ENCODE measurements around the gene HMGCS1. TPM values are rescaled to one million over a fixed set of nuclear protein-coding genes. Genes with fewer than 3 reads are reported as not detected.

Gene HMGCS1
- total and polyA plus RNA-seq, 2 of the 8 experiments (the other 6 are each of a cell fraction or from before 2014, with no cell fraction given): 63.6 to 236 TPM

DNA sequence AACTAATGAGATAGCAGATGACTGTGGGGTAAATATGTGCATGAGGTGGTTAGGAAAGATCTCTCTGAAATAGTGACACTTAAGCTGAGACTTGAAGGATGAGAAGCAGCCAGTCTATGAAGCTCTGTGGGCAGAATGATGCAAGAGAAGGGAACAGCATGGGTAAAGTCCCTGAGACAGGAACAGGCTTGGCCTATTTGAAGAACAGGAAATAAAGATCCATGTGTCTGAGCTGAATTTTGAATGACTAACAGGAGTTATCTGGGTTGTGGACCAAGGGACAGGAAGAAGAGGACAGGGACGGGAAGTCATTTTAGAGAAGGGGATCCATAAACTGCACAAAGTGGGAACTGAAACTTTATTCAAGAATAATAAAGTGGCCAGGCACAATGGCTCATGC is 25.6 kb upstream of the HMGCS1 start:
- H3K4me1 ChIP-seq (replicated peaks in 1 of 4; ENCODE audit: control insufficient read depth in 3 of 4, insufficient read depth in 4 of 4, low read length in 3 of 4): no peaks in the 10 kb centered on the region
- CTCF ChIA-PET (ENCODE audit: partially characterized antibody): interaction anchor here (1.3 to 2.0 kb wide), 5 partner anchors 20 to 183 kb away, joined by 3 to 5 read pairs (median 4); no protein-coding TSS in a partner anchor
- DNase-seq (ENCODE audit: low read depth in 1 of 2, low spot score in 2 of 2) (no peak), FAIRE-seq (no peak)
- no peak overlapping the region for H3K23ac ChIP-seq (ENCODE audit: insufficient read length)
- H4K91ac ChIP-seq (replicated peaks; ENCODE audit: insufficient read length, low read length): no peak overlapping the region
- no peak overlapping the region for H3K18ac ChIP-seq (ENCODE audit: extremely low read depth, low read length)
- H3K9ac ChIP-seq (replicated peaks in 1 of 4; ENCODE audit: extremely low read depth in 1 of 4, low read depth in 3 of 4, low read length in 3 of 4): no peak overlapping the region
- no peaks in the 10 kb centered on the region for H3K36me3 ChIP-seq (ENCODE audit: control insufficient read depth in 2 of 4, insufficient read depth in 4 of 4, low read length in 3 of 4)
- H4K8ac ChIP-seq (ENCODE audit: extremely low read depth, insufficient read depth, low read length): no peak overlapping the region
- H2BK12ac ChIP-seq (ENCODE audit: low read depth, low read length): no peak overlapping the region
- H2AFZ ChIP-seq (ENCODE audit: low read length): no peak overlapping the region
- 81% methylated on average over 1 of the region's 1 CpG; no CpG with 5 or more reads in 1 of the 2 experiments for WGBS, 2 experiments (ENCODE audit: extremely low coverage in 1 of 2, insufficient coverage in 1 of 2, insufficient read length in 1 of 2, insufficient replicate concordance in 2 of 2, low coverage in 1 of 2, low lambda C conversion rate in 2 of 2, missing lambda C conversion rate in 1 of 2)
- no peaks in the 10 kb centered on the region for H3K23me2 ChIP-seq (ENCODE audit: low read depth, low read length)
- no peak overlapping the region for H2BK5ac ChIP-seq (ENCODE audit: low read depth, low read length)
- H2AK5ac ChIP-seq (ENCODE audit: low read depth, low read length): no peak overlapping the region
- no peak overlapping the region for H3K56ac ChIP-seq (replicated peaks; ENCODE audit: insufficient read length, low read depth, low read length)
- no peak overlapping the region for H2BK20ac ChIP-seq (ENCODE audit: low read length)
- H2BK120ac ChIP-seq (replicated peaks; ENCODE audit: low read depth, low read length): no peak overlapping the region
- no peaks in the 10 kb centered on the region for H3K27me3 ChIP-seq (replicated peaks in 1 of 4; ENCODE audit: control insufficient read depth in 3 of 4, extremely low read depth in 1 of 4, insufficient read depth in 3 of 4, low read length in 3 of 4)
- H3K4ac ChIP-seq (replicated peaks; ENCODE audit: insufficient read length, low read depth, low read length): no peak overlapping the region
- no peak overlapping the region for H2BK15ac ChIP-seq (ENCODE audit: low read length)
- H3K4me3 ChIP-seq (ENCODE audit: extremely low read depth in 1 of 4, insufficient read depth in 2 of 4, low read depth in 3 of 4, low read length in 4 of 4): no peak overlapping the region
- H3K79me1 ChIP-seq (ENCODE audit: low read depth, low read length): no peaks in the 10 kb centered on the region
- no peak overlapping the region for H3K4me2 ChIP-seq (ENCODE audit: insufficient read depth in 1 of 2, low read depth in 2 of 2, low read length in 2 of 2)
- peaks cover 15 to 24% of the 10 kb centered on the region in 2 experiments; a peak in 3 of 4 replicates for H3K9me3 ChIP-seq (ENCODE audit: insufficient read depth in 2 of 2, low read depth in 1 of 2, low read length in 1 of 2)
- no peak overlapping the region for H4K5ac ChIP-seq (ENCODE audit: insufficient read length, low read depth, low read length)
- no peaks in the 10 kb centered on the region for H3K79me2 ChIP-seq (ENCODE audit: control insufficient read depth in 1 of 2, insufficient read depth in 2 of 2, low read length in 2 of 2)
- POLR2A ChIA-PET (ENCODE audit: partially characterized antibody): interaction anchor here (1.3 kb wide), 1 partner anchor 25 kb away, joined by 3 read pairs; no protein-coding TSS in a partner anchor
- H3K14ac ChIP-seq (ENCODE audit: insufficient read length): no peak overlapping the region
- H4K20me1 ChIP-seq (replicated peaks in 1 of 2; ENCODE audit: control insufficient read depth in 1 of 2, insufficient read depth in 2 of 2, low read length in 2 of 2): no peaks in the 10 kb centered on the region
- H3K27ac ChIP-seq (ENCODE audit: low read depth, low read length): no peak overlapping the region
- TF ChIP-seq SUZ12 (IDR thresholded peaks at IDR 0.05; ENCODE audit: low read length) (no peak), MAFK (IDR thresholded peaks at IDR 0.05; ENCODE audit: low read depth, low read length) (no peak), CBX5 (IDR thresholded peaks at IDR 0.05; ENCODE audit: low read depth, low read length) (no peak), EGR1 (IDR thresholded peaks at IDR 0.05; ENCODE audit: borderline replicate concordance, low read depth, low read length) (no peak), CHD2 (IDR thresholded peaks at IDR 0.05; ENCODE audit: low read length) (no peak), SIRT6 (IDR thresholded peaks at IDR 0.05; ENCODE audit: low read length) (no peak), EZH2 (IDR thresholded peaks at IDR 0.05; ENCODE audit: low read depth, low read length, severe bottlenecking) (no peak)
- TF ChIP-seq, protein P1, sequence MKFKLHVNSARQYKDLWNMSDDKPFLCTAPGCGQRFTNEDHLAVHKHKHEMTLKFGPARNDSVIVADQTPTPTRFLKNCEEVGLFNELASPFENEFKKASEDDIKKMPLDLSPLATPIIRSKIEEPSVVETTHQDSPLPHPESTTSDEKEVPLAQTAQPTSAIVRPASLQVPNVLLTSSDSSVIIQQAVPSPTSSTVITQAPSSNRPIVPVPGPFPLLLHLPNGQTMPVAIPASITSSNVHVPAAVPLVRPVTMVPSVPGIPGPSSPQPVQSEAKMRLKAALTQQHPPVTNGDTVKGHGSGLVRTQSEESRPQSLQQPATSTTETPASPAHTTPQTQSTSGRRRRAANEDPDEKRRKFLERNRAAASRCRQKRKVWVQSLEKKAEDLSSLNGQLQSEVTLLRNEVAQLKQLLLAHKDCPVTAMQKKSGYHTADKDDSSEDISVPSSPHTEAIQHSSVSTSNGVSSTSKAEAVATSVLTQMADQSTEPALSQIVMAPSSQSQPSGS (IDR thresholded peaks at IDR 0.05; ENCODE audit: low read length): no peak

All from H1 (cell line).